Measurements from ENCODE around the gene SPATA32. TPM values are rescaled to one million over a fixed set of nuclear protein-coding genes. Genes with fewer than 3 reads are reported as not detected.
A peak's percentile ranks its signal among the peaks of the same experiment; 100 is the strongest.

The SPATA32 gene
- total RNA-seq, 1 experiment from 2014 or later, result 0.85 TPM

GRCh38 chr17:45309400-45309799 lies 47.5 kb upstream of the SPATA32 start:
- TF ChIP-seq, protein P1, sequence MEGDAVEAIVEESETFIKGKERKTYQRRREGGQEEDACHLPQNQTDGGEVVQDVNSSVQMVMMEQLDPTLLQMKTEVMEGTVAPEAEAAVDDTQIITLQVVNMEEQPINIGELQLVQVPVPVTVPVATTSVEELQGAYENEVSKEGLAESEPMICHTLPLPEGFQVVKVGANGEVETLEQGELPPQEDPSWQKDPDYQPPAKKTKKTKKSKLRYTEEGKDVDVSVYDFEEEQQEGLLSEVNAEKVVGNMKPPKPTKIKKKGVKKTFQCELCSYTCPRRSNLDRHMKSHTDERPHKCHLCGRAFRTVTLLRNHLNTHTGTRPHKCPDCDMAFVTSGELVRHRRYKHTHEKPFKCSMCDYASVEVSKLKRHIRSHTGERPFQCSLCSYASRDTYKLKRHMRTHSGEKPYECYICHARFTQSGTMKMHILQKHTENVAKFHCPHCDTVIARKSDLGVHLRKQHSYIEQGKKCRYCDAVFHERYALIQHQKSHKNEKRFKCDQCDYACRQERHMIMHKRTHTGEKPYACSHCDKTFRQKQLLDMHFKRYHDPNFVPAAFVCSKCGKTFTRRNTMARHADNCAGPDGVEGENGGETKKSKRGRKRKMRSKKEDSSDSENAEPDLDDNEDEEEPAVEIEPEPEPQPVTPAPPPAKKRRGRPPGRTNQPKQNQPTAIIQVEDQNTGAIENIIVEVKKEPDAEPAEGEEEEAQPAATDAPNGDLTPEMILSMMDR (IDR thresholded peaks at IDR 0.05; ENCODE audit: unreplicated experiment), result no peak
- intact Hi-C loops (cut with micrococcal nuclease; ENCODE audit: unreplicated experiment), result no loop called here
- Mint-ChIP-seq H3K9me3 (ENCODE audit: low read depth, unreplicated experiment) (no peaks in the 10 kb centered on the region), H3K27ac (ENCODE audit: unreplicated experiment) (no peak overlapping the region), H3K4me3 (ENCODE audit: low read depth, unreplicated experiment) (no peak overlapping the region), H3K36me3 (ENCODE audit: insufficient read depth, unreplicated experiment) (peaks cover 61% of the 10 kb centered on the region), H3K27me3 (ENCODE audit: unreplicated experiment) (no peaks in the 10 kb centered on the region), H3K4me1 (ENCODE audit: low read depth, unreplicated experiment) (peaks cover 90% of the 10 kb centered on the region)
- no peak for DNase-seq
- CTCF ChIA-PET, result interaction anchor here (0.7 to 3.7 kb wide), 4 partner anchors 16 to 60 kb away, joined by 3 to 32 read pairs (median 15); no protein-coding TSS in a partner anchor
- no TSS peak for BruUV-seq (replicated peaks)

GRCh38 chr17:45308840-45309239 lies 46.9 kb upstream of the SPATA32 start:
- Mint-ChIP-seq H3K4me1 (ENCODE audit: low read depth, unreplicated experiment) (peaks cover 89% of the 10 kb centered on the region), H3K27me3 (ENCODE audit: unreplicated experiment) (no peaks in the 10 kb centered on the region), H3K4me3 (ENCODE audit: low read depth, unreplicated experiment) (no peak overlapping the region), H3K9me3 (ENCODE audit: low read depth, unreplicated experiment) (no peaks in the 10 kb centered on the region), H3K36me3 (ENCODE audit: insufficient read depth, unreplicated experiment) (peaks cover 60% of the 10 kb centered on the region), H3K27ac (ENCODE audit: unreplicated experiment) (no peak overlapping the region)
- no peak for DNase-seq
- no TSS peak for BruUV-seq (replicated peaks)
- CTCF ChIA-PET, result interaction anchor here (1.0 kb wide), 1 partner anchor 87 kb away, joined by 3 read pairs; no protein-coding TSS in a partner anchor
- intact Hi-C loops (cut with micrococcal nuclease; ENCODE audit: unreplicated experiment), result no loop called here
- TF ChIP-seq, protein P1 (IDR thresholded peaks at IDR 0.05; ENCODE audit: unreplicated experiment), result no peak

DNA sequence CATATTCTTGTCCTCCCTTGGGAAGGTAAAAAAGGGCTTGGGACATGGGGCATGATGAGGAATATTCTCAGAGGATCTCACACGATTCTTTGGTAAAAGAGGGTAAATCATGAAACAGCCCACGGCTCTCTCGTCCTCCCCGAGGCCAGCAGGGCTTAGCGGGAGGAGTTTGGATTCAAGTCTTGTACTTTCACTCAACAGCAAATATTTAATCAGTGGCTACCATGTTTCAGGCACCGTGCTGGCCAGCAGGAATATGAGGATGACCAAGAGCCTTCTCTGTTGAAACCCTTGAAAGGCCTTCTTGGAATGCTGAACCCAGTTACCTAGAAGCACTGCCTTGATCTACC lies 46.1 kb upstream of the SPATA32 start:
- H3K4me1 Mint-ChIP-seq (ENCODE audit: low read depth, unreplicated experiment), result peaks cover 87% of the 10 kb centered on the region
- H3K4me3 Mint-ChIP-seq (ENCODE audit: low read depth, unreplicated experiment), result no peak overlapping the region
- H3K36me3 Mint-ChIP-seq (ENCODE audit: insufficient read depth, unreplicated experiment), result peaks cover 56% of the 10 kb centered on the region
- BruUV-seq (replicated peaks), result no TSS peak
- H3K27me3 Mint-ChIP-seq (ENCODE audit: unreplicated experiment), result no peaks in the 10 kb centered on the region
- H3K27ac Mint-ChIP-seq (ENCODE audit: unreplicated experiment), result peak overlapping the region; percentile 68
- CTCF ChIA-PET, result interaction anchor here (1.0 to 1.4 kb wide), 2 partner anchors 9 to 87 kb away, joined by 3 to 6 read pairs; partner anchors contain the start of gene MAP3K14
- H3K9me3 Mint-ChIP-seq (ENCODE audit: low read depth, unreplicated experiment), result no peaks in the 10 kb centered on the region
- intact Hi-C loops (cut with micrococcal nuclease; ENCODE audit: unreplicated experiment), result no loop called here
- TF ChIP-seq, protein P1 (IDR thresholded peaks at IDR 0.05; ENCODE audit: unreplicated experiment), result no peak
- DNase-seq, result no peak

- BruUV-seq (replicated peaks), result no TSS peak
- TF ChIP-seq, protein P1 (IDR thresholded peaks at IDR 0.05; ENCODE audit: unreplicated experiment), result no peak
- Mint-ChIP-seq H3K36me3 (ENCODE audit: insufficient read depth, unreplicated experiment) (peaks cover 58% of the 10 kb centered on the region), H3K27ac (ENCODE audit: unreplicated experiment) (peak overlapping the region; percentile 68), H3K27me3 (ENCODE audit: unreplicated experiment) (no peaks in the 10 kb centered on the region), H3K9me3 (ENCODE audit: low read depth, unreplicated experiment) (no peaks in the 10 kb centered on the region), H3K4me3 (ENCODE audit: low read depth, unreplicated experiment) (no peak overlapping the region), H3K4me1 (ENCODE audit: low read depth, unreplicated experiment) (peaks cover 87% of the 10 kb centered on the region)
- no peak for DNase-seq
- intact Hi-C loops (cut with micrococcal nuclease; ENCODE audit: unreplicated experiment), result no loop called here
- CTCF ChIA-PET, result interaction anchor here (1.4 kb wide), 1 partner anchor 9 kb away, joined by 6 read pairs; the partner anchor contains the start of gene MAP3K14
Observed at GRCh38 chr17:45307290-45308015, 45.6 kb upstream of the SPATA32 start.

Measured in Calu3 (cell line).